Astrocyte of the hippocampus (primary cell): ENCODE data around the gene TSPAN32.
A peak's percentile ranks its signal among the peaks of the same experiment; 100 is the strongest.

Experiments used
- DNase-seq: peaks from one replicate; pipeline ENCODE4 v3.0.0; 2011; ENCODE audit warnings: low read depth, low spot score

Gene TSPAN32, protein sequence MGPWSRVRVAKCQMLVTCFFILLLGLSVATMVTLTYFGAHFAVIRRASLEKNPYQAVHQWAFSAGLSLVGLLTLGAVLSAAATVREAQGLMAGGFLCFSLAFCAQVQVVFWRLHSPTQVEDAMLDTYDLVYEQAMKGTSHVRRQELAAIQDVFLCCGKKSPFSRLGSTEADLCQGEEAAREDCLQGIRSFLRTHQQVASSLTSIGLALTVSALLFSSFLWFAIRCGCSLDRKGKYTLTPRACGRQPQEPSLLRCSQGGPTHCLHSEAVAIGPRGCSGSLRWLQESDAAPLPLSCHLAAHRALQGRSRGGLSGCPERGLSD

DNA sequence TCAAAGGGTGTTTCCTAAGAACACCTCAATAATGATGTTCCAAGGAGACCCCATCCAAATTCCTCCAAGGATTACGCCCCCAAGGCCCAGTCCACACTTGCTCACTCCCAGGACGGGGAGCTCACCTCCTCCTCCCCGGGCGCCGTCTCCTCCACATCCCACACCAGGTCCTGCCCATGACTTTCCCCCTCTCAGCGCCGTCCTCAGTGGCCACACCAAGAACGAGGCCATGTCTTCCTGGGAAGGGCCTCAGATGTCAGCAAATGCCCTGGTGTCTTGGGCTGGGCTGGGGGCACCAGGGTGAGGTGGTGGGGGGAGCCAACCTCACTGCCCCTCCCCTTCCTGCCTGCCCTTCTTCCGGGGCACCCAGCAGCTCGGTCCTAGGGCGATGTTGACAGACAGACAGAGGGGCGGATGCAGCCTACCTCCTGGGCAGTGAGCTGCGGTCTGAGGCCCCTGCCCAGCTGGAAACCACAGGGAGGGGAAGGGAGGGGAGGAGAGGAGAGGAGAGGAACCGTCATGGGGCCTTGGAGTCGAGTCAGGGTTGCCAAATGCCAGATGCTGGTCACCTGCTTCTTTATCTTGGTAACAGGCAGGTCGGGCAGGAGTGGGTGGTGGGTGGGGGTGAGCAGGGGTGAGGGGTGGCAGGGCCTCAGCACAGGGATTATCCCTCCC is at the start of gene TSPAN32, which contains the start of gene C11orf21:
TSS of gene TSPAN32 (plus strand) at position 383 of the 675 bp plus-strand sequence. CDS start at position 520, 137 bp downstream.
TSS of gene C11orf21 (minus strand) at position 288 of the 675 bp plus-strand sequence. CDS start at position 178, 110 bp downstream.
- peak; percentile 76 for DNase-seq

- DNase-seq: no peak
Observed at GRCh38 chr11:2252018-2252417, 49.8 kb upstream of the TSPAN32 start.

DNA sequence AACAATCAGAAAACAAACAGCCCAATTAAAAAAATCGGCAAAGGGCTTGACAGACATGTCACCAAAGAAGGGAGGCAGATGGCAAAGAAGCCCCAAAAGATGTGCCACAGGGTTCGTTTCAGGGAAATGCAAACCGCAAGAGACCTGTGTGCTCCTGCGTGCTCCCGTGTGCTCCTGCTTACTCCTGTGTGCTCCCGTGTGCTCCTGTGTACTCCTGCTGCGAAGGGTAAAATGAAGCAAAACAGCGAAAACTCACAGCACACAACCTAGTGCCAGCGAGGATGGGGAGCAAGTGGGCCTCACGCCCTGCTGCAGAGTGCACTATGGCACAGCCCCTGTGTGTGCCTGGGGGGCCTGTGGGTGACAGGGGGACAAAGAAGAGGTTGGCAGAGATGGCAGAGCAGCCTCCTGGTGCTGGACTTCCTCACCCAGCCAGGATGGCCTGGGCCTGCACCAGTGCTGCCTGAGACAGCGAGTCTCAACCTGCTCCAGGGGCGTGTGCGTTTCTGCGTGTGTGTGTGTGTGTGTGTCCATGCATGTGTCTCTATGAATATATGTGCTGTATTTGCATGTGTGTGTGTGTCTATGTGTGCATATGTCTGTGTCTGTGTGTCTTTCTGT is 45.4 kb upstream of the TSPAN32 start:
- DNase-seq: no peak

DNA sequence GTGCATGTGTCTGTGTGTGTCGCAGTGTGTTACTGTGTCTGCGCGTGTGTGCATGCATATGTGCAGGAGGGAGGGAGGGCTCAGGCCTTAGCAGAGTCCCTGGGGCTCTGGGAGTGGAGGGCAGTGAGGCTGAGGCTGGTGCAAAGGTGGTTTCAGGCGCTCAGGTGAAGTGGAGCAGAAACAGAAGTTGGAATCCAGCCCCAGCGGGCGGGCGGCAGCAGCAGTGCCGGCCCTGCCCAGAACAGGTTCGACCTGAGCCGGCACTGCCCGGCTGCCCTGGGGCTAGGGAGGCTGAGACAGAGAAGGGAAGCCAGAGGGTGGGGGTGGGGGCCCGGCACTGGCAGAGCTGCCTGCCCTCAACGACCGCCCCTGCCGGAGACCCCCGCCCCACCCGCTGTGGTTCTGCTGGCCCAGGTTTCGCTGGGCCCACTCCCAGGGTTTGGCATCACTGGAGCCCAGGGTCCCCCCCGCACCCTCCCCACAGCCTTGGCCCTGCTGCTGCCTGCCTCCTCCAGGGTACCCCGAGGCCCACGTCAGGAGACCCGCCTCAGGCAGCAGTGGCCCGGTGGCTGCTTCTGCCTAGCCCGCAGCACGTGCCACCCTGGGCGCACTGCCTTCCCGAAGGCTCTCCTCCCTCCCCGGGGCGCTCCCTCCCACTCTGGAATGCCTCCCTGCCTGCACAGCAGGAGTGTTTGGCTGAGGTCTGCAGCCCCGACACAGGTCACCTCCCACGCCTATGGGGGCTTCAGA is 44.7 kb upstream of the TSPAN32 start:
- DNase-seq: no peak

- DNase-seq: no peak
Observed at GRCh38 chr11:2258501-2259465, 43.0 kb upstream of the TSPAN32 start.

DNA sequence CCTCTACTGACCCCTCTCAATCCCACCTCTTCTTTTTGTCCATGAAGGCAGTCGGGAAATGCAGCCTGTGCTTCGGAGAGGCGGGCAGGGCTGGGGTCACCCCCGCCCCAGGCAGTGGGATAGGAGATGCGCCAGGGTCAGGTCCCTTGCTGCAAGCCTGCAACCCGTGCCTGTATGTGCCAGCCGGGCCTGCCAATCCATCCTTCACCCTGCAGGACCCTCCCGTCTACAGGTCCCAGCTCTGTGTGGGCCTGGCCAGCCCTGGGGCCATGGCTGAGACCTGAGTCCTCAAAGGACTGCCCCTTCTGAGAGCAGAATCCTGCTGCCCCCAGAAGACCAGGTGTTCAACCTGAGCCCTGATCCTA is 42.4 kb upstream of the TSPAN32 start:
- DNase-seq: no peak

GRCh38 chr11:2259897-2260451 is 41.8 kb upstream of the TSPAN32 start:
- no peak for DNase-seq

- no peak for DNase-seq
Observed at GRCh38 chr11:2260491-2261364, 41.1 kb upstream of the TSPAN32 start.

DNA sequence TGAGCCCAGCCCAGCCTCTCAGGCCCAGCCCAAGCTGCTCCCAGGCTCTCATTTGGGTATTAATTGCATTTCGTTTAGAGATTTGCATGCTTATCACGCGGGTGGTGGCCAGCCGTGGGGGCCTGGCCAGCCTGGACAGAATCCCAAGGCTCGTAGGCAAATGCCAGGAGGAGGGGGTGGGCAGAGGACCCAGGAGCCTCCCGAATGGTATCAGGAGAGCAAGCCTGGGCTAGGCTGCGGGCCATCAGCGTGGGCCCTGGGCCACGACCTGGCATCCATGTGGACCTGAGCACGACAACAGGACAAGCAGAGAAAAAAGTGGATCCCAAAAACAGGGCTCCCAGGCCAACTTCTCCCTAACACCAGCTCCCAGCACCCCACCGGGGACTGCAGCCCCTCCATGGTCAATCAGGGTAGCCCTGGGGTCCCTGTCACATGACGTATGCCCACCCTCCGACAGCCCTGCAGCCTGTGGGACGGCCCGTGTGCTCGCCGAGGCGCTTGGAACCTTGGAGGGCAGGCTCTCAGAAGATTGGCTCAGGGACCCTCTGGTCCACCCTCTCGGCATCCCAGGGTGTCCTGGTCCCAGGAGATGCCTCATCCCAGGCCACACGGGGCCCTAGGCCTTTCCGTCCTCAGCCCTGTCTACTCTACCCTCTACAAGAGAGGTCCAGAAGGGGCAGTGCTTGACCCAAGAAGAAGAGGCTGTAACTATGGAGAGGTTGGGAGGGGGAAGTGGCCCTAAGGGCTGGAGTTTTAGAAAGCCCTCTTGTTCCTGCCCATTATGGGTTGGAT is 40.2 kb upstream of the TSPAN32 start:
- no peak for DNase-seq

DNA sequence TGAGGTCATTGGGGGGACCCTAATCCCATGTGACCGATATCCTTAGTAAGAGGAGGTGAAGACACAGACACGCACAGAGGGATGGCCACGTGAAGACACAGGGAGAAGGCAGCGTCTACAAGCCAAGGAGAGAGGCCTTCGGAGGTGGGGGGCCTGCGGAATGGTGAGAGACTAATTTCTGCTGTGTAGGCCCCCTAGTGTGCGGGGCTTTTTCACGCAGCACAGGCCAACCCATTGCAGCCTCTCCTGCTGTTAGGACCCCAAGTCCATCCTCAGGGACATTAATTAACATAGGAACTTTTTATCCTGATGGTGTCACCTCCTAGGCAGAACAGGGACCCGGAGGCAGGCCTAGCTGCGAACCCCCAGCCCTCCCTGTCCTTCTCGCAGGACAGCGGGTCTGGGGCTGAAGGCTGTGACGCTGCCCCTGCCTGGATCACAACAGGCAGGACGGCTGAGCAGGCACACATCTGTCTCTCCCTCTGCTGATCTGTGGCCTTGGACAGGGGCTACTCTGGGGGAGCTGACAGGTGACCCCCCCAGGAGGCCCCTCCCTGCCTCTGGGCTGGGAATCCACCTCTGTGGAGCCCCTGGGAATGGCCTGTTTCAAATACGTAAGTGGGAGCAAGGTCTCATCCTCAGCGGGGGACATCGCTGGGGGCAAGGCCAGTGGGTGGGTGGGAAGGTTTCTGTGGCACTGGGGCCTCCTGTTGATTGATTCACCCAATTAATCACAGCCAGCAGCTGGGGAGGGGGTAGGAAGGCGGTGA is 39.3 kb upstream of the TSPAN32 start:
- DNase-seq: no peak

DNA sequence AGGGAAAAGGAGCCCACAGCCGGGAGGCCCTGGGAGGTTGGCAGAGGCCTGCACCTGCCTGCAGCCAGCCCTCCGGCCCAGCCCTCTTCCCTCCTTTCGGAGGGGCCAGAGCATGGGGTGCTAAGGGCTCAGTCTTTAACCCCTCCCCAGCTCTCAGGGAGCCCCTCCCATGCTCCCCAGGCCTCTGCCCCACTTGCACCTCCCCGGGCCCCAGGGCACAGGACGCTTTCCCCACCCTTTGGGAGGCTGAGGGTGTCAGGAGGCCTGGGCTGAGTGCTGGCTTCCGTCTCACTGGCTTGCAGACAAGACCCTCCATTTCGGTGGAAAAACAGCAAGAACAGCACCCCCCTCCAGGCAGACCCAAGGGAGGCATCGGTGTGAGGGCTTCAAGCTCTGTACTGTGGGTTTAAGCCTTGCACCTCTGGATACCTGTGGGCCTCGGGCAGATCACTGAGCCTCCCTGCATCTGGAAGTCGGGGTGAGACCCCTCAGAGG is 38.7 kb upstream of the TSPAN32 start:
- no peak for DNase-seq

DNA sequence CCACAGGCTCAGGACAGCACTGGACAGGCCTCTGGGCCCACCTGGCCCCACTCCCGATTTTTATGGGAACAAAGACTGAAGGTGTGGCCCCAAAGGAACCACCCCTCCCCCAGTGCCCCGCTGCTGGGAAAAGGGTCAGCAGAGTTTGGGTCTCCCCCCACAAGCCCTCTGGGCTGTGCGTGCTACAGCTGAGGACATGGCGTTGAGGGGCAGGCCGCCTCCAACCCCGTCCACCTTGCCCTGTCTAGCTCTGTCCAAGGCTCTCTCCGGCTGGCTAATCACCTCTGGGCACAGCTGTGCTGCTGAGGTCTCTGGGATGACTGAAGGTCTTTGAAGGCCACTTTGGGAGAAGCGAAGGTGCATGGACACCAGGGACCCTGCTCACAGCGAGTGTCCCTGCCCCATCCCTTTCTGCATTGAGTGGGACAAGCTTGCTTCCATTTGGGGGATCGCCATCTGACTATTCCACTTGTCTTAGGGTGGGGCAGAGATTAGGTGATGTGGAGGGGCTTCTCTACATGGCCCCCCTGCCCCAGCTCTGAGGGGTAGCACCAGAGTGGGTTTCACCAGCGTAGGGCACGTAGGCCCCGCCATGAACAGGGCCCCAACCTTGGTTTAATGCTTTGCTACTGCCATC is 38.0 kb upstream of the TSPAN32 start:
- DNase-seq: no peak

DNA sequence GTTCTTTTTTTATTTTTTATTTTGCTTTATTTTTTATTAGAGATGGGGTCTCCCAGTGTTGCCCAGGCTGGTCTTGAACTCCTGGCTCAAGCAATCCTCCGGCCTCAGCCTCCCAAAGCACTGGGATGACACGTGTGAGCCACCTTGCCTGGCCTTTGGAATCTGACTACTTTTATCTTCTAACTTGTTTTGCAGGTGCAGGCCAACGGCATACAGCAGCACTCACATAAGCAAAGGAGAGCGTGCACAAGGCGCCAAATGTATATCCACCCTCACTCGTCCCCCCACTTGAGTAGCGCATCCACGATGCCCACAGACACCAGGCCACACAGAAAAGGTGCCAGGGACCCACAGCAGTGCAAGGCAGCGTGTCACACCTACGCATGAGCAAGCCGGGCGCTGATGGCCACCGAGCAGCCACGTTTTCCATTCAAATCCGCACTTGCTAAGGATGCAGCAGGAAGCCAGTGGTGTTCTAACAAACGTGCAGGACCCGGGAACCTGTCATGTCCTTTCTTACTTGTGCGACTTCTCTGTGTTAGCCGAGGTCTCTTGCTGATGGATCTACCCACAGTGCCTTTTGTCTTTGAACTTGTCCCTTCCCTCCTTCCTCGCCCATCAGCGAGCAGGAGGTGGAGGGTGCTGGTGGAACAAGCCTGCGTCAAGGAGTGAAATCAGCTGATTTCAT is 37.3 kb upstream of the TSPAN32 start:
- DNase-seq: no peak

DNA sequence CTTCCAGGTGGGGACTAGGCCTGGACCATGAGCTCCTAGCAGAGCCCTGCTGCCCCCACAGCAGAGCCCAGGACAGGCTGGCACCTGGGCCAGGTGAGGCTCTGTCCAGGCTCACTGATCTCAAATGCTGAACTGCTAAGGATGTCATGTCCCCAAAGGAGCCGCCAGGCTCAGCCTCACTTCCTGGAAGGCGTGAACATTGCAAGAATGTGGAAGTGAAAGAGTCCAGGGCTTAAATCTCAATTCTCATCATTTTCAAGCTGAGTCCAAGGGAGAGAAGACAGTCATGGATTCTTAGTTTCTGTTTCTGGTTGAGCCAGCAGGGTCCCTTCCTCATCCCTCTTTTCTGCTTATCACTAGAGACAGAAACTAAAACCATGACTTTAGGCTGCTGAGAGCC is 36.4 kb upstream of the TSPAN32 start:
- DNase-seq: no peak

- no peak for DNase-seq
Observed at GRCh38 chr11:2265854-2266585, 35.8 kb upstream of the TSPAN32 start.
